ENCODE results near the gene RGL4.

Gene RGL4

GRCh38 chr22:23689414-23689813 lies 1.4 kb upstream of the RGL4 start:
- no peak for TF ChIP-seq ZFX (IDR thresholded peaks at IDR 0.05; ENCODE audit: borderline replicate concordance)
- H3K27ac ChIP-seq = no peak overlapping the region

GRCh38 chr22:23691748-23692423 lies 1.1 kb downstream of the RGL4 start:
- no peak overlapping the region for H3K27ac ChIP-seq
- TF ChIP-seq ZFX (IDR thresholded peaks at IDR 0.05; ENCODE audit: borderline replicate concordance) = no peak
- TF ChIP-seq CTCF (IDR thresholded peaks at IDR 0.05) = no peak

GRCh38 chr22:23692598-23693291 lies 1.9 kb downstream of the RGL4 start:
- H3K27ac ChIP-seq = no peak overlapping the region
- TF ChIP-seq CTCF (IDR thresholded peaks at IDR 0.05) (no peak), ZFX (IDR thresholded peaks at IDR 0.05; ENCODE audit: borderline replicate concordance) (no peak)

GRCh38 chr22:23693979-23694680 lies 3.3 kb downstream of the RGL4 start:
- H3K27ac ChIP-seq = no peak overlapping the region
- TF ChIP-seq CTCF (IDR thresholded peaks at IDR 0.05) (no peak), ZFX (IDR thresholded peaks at IDR 0.05; ENCODE audit: borderline replicate concordance) (no peak)

GRCh38 chr22:23695141-23695540 lies 4.3 kb downstream of the RGL4 start:
- no peak overlapping the region for H3K27ac ChIP-seq
- TF ChIP-seq ZFX (IDR thresholded peaks at IDR 0.05; ENCODE audit: borderline replicate concordance) (no peak), CTCF (IDR thresholded peaks at IDR 0.05) (no peak)

- TF ChIP-seq CTCF (IDR thresholded peaks at IDR 0.05) = no peak
- TF ChIP-seq ZFX (IDR thresholded peaks at IDR 0.05; ENCODE audit: borderline replicate concordance) = no peak
- no peak overlapping the region for H3K27ac ChIP-seq
Measured at GRCh38 chr22:23695571-23696325, 4.9 kb downstream of the RGL4 start.

- H3K27ac ChIP-seq = no peak overlapping the region
- TF ChIP-seq ZFX (IDR thresholded peaks at IDR 0.05; ENCODE audit: borderline replicate concordance) (no peak), CTCF (IDR thresholded peaks at IDR 0.05) (no peak)
Measured at GRCh38 chr22:23696326-23696851, 5.6 kb downstream of the RGL4 start.
